WTC11 (cell line): Measurements from ENCODE around the gene HSPA1B. TPM values are rescaled to one million over a fixed set of nuclear protein-coding genes. Genes with fewer than 3 reads are reported as not detected.

ENCODE experiments used
- ATAC-seq: fragments of 200-7000 bp; cut with Tn5 transposase; 2 replicates; pipeline ENCODE4 v1.10.0; 2021; ENCODE audit warnings: mild to moderate bottlenecking, moderate library complexity
- CTCF ChIA-PET: fragments of 300-600 bp; sonication (Branson Sonifier 250); formaldehyde crosslinking; loops from one replicate; lab custom pipeline; 2021; ENCODE audit warnings: antibody characterized with exemption; lab: Charles Lee
- POLR2A ChIA-PET: fragments of 350-600 bp; sonication (Branson Sonifier 250); formaldehyde crosslinking; loops from one replicate; lab custom pipeline; 2021; ENCODE audit warnings: antibody characterized with exemption; lab: Charles Lee
- DNase-seq: peaks from one replicate; pipeline ENCODE4 v3.0.0; 2021; ENCODE audit warnings: low spot score
- H3K27ac Mint-ChIP-seq: 2 replicates; pipeline ENCODE4 v1.8.0; 2021; ENCODE audit warnings: mixed read lengths
- H3K27me3 Mint-ChIP-seq: 2 replicates; pipeline ENCODE4 v1.8.0; 2021; ENCODE audit warnings: low read depth, mild to moderate bottlenecking, moderate library complexity, mixed read lengths
- H3K36me3 Mint-ChIP-seq: 2 replicates; pipeline ENCODE4 v1.8.0; 2021; ENCODE audit warnings: mixed read lengths
- H3K4me1 Mint-ChIP-seq: 2 replicates; pipeline ENCODE4 v1.8.0; 2022; ENCODE audit warnings: mixed read lengths
- H3K4me3 Mint-ChIP-seq: 2 replicates; pipeline ENCODE4 v1.8.0; 2021; ENCODE audit warnings: mild to moderate bottlenecking, moderate library complexity, mixed read lengths
- H3K9me3 Mint-ChIP-seq: 2 replicates; pipeline ENCODE4 v1.8.0; 2021; ENCODE audit warnings: mixed read lengths
- ARID4B ChIP-seq: sonication (generic); formaldehyde crosslinking; IDR thresholded peaks from 2 replicates; pipeline ENCODE4 v1.8.0; 2023; ENCODE audit warnings: missing genetic modification reagents, mild to moderate bottlenecking, borderline replicate concordance
- E2F1 ChIP-seq: sonication (generic); formaldehyde crosslinking; IDR thresholded peaks from 2 replicates; pipeline ENCODE4 v1.8.0; 2022; ENCODE audit warnings: mild to moderate bottlenecking, missing genetic modification reagents
- FOXP4 ChIP-seq: sonication (generic); formaldehyde crosslinking; IDR thresholded peaks from 2 replicates; pipeline ENCODE4 v1.8.0; 2022; ENCODE audit warnings: mild to moderate bottlenecking, missing genetic modification reagents
- GRHL2 ChIP-seq: fragments of 250-450 bp; sonication (Bioruptor Pico); IDR thresholded peaks from 2 replicates; pipeline ENCODE4 v1.8.0; 2022; ENCODE audit warnings: mild to moderate bottlenecking, moderate library complexity; ENCODE audit not compliant: insufficient replicate concordance, severe bottlenecking
- HMGXB4 ChIP-seq: sonication (generic); formaldehyde crosslinking; IDR thresholded peaks from 2 replicates; pipeline ENCODE4 v1.8.1; 2023; ENCODE audit warnings: mild to moderate bottlenecking, moderate library complexity, missing genetic modification reagents
- OVOL2 ChIP-seq: fragments of 250-450 bp; sonication (Bioruptor Pico); IDR thresholded peaks from 2 replicates; pipeline ENCODE4 v1.9.0; 2021; ENCODE audit warnings: mild to moderate bottlenecking, borderline replicate concordance
- RORB ChIP-seq: fragments of 250-450 bp; sonication (Bioruptor Pico); IDR thresholded peaks from 2 replicates; pipeline ENCODE4 v1.9.0; 2021; ENCODE audit warnings: mild to moderate bottlenecking
- STAT6 ChIP-seq: sonication (generic); formaldehyde crosslinking; conservative IDR thresholded peaks from 2 replicates; pipeline ENCODE4 v1.8.1; 2023; ENCODE audit warnings: mild to moderate bottlenecking, low read depth, missing genetic modification reagents, moderate library complexity
- TCF7 ChIP-seq: sonication (generic); formaldehyde crosslinking; IDR thresholded peaks from 2 replicates; pipeline ENCODE4 v1.8.0; 2022; ENCODE audit warnings: mild to moderate bottlenecking, low read depth, missing genetic modification reagents, moderate library complexity
- TEAD1 ChIP-seq: sonication (generic); formaldehyde crosslinking; IDR thresholded peaks from 2 replicates; pipeline ENCODE4 v1.8.0; 2022; ENCODE audit warnings: mild to moderate bottlenecking, missing genetic modification reagents
- TP53 ChIP-seq: sonication (generic); formaldehyde crosslinking; IDR thresholded peaks from 2 replicates; pipeline ENCODE4 v1.8.1; 2023; ENCODE audit warnings: mild to moderate bottlenecking, missing genetic modification reagents
- USF1 ChIP-seq: sonication (generic); formaldehyde crosslinking; IDR thresholded peaks from 2 replicates; pipeline ENCODE4 v1.8.0; 2022; ENCODE audit warnings: mild to moderate bottlenecking, missing genetic modification reagents
- ZMAT4 ChIP-seq: fragments of 250-450 bp; sonication (Bioruptor Pico); IDR thresholded peaks from 2 replicates; pipeline ENCODE4 v1.9.0; 2021; ENCODE audit warnings: mild to moderate bottlenecking
- ZNF219 ChIP-seq: sonication (generic); formaldehyde crosslinking; IDR thresholded peaks from 2 replicates; pipeline ENCODE4 v1.8.0; 2023; ENCODE audit warnings: missing genetic modification reagents, mild to moderate bottlenecking, borderline replicate concordance
- ZNF232 ChIP-seq: sonication (generic); formaldehyde crosslinking; IDR thresholded peaks from 2 replicates; pipeline ENCODE4 v1.8.0; 2022; ENCODE audit warnings: mild to moderate bottlenecking, missing genetic modification reagents
- ZNF263 ChIP-seq: sonication (generic); formaldehyde crosslinking; IDR thresholded peaks from 2 replicates; pipeline ENCODE4 v1.8.1; 2022; ENCODE audit warnings: low read depth, mild to moderate bottlenecking, moderate library complexity, missing genetic modification reagents
- ZNF317 ChIP-seq: sonication (generic); formaldehyde crosslinking; IDR thresholded peaks from 2 replicates; pipeline ENCODE4 v1.8.1; 2023; ENCODE audit warnings: low read depth, mild to moderate bottlenecking, moderate library complexity, missing genetic modification reagents, borderline replicate concordance
- total RNA-seq: library from RNA; stranded (reverse); gene quantifications from 3 replicates; pipeline ENCODE4 v1.2.3, GENCODE V29; 2021
- TF ChIP-seq, protein P1 (sequence below): sonication (generic); formaldehyde crosslinking; IDR thresholded peaks from 2 replicates; pipeline ENCODE4 v1.8.0; 2022; ENCODE audit warnings: mild to moderate bottlenecking, missing genetic modification reagents
- TF ChIP-seq, protein P2 (sequence below): sonication (generic); formaldehyde crosslinking; IDR thresholded peaks from 2 replicates; pipeline ENCODE4 v1.8.1; 2022; ENCODE audit warnings: low read depth, missing genetic modification reagents, borderline replicate concordance
- TF ChIP-seq, protein P3 (sequence below): sonication (generic); formaldehyde crosslinking; IDR thresholded peaks from 2 replicates; pipeline ENCODE4 v1.8.0; 2023; ENCODE audit warnings: missing genetic modification reagents

HSPA1B gene
- total RNA-seq, 1 experiment from 2014 or later: 75.3 TPM

DNA sequence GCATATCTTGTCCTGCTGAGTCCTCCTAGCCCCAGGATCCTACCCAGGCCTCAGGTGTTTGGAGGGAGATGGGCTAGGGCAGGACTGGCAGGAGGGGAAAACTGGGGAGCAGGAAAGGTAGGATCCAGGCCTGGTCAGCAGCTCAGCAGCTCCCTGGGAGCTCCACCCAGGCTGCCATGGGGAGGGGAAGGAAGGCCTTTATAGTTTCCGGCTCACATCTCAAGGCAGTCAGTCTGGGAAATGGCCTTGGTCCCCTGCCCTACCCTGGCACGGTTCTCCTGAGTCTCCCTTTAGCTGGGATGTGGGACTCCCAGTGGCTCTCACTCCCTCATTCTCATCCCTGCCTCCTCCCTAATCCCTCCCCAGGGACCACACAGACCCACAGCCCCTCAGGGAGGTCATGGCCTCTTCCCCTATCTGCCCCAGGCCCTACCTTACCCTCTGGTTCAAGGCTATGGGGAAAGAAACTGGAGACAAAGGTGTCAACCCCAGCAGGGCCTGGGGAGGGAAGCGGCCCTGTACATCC, 49.6 kb downstream of the HSPA1B start:
- CTCF ChIA-PET: interaction anchor here (1.4 kb wide), 1 partner anchor 46 kb away, joined by 4 read pairs; no protein-coding TSS in a partner anchor
- POLR2A ChIA-PET: no interaction called here
- ATAC-seq: no peak
- TF ChIP-seq GRHL2 (CRISPR knock-in tag): no peak
- TF ChIP-seq ZNF219 (CRISPR knock-in tag): no peak
- TF ChIP-seq ZNF232 (CRISPR knock-in tag): no peak
- no peak for TF ChIP-seq STAT6 (CRISPR knock-in tag)
- no peak for TF ChIP-seq E2F1 (CRISPR knock-in tag)
- no peak for TF ChIP-seq USF1 (CRISPR knock-in tag)
- TF ChIP-seq ARID4B (CRISPR knock-in tag): no peak
- TF ChIP-seq TP53 (CRISPR knock-in tag): no peak
- no peak for TF ChIP-seq FOXP4 (CRISPR knock-in tag)
- no peak for TF ChIP-seq OVOL2 (CRISPR knock-in tag)
- no peak for TF ChIP-seq RORB (CRISPR knock-in tag)
- no peak for TF ChIP-seq ZNF263 (CRISPR knock-in tag)
- no peak for TF ChIP-seq TEAD1
- TF ChIP-seq ZNF317 (CRISPR knock-in tag): no peak
- no peak for TF ChIP-seq TCF7 (CRISPR knock-in tag)
- TF ChIP-seq ZMAT4: no peak
- TF ChIP-seq, protein P1, sequence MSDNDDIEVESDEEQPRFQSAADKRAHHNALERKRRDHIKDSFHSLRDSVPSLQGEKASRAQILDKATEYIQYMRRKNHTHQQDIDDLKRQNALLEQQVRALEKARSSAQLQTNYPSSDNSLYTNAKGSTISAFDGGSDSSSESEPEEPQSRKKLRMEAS (CRISPR knock-in tag): no peak
- TF ChIP-seq, protein P2, sequence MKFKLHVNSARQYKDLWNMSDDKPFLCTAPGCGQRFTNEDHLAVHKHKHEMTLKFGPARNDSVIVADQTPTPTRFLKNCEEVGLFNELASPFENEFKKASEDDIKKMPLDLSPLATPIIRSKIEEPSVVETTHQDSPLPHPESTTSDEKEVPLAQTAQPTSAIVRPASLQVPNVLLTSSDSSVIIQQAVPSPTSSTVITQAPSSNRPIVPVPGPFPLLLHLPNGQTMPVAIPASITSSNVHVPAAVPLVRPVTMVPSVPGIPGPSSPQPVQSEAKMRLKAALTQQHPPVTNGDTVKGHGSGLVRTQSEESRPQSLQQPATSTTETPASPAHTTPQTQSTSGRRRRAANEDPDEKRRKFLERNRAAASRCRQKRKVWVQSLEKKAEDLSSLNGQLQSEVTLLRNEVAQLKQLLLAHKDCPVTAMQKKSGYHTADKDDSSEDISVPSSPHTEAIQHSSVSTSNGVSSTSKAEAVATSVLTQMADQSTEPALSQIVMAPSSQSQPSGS (CRISPR knock-in tag): no peak
- no peak for TF ChIP-seq HMGXB4 (CRISPR knock-in tag)
- TF ChIP-seq, protein P3, sequence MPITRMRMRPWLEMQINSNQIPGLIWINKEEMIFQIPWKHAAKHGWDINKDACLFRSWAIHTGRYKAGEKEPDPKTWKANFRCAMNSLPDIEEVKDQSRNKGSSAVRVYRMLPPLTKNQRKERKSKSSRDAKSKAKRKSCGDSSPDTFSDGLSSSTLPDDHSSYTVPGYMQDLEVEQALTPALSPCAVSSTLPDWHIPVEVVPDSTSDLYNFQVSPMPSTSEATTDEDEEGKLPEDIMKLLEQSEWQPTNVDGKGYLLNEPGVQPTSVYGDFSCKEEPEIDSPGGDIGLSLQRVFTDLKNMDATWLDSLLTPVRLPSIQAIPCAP (CRISPR knock-in tag): no peak
- Mint-ChIP-seq H3K9me3 (no peaks in the 10 kb centered on the region), H3K4me1 (peaks cover 6% of the 10 kb centered on the region), H3K4me3 (no peak overlapping the region), H3K36me3 (peaks cover 21% of the 10 kb centered on the region), H3K27me3 (no peaks in the 10 kb centered on the region), H3K27ac (no peak overlapping the region)
- no peak for DNase-seq
